ENCODE data around the gene APOA1. TPM values are rescaled to one million over a fixed set of nuclear protein-coding genes. Genes with fewer than 3 reads are reported as not detected.

Gene APOA1
- total and polyA plus RNA-seq, 7 donors, result 0.30 to 4.9 (median 0.45) TPM; not detected in 1

GRCh38 chr11:116792869-116793771 lies 44.3 kb downstream of the APOA1 start:
- Histone ChIP-seq H3K27me3 (ENCODE audit: insufficient read depth in 3 of 3, low read length in 2 of 3) (no peaks in the 10 kb centered on the region), H3K4me1 (no peaks in the 10 kb centered on the region), H3K4me3 (no peak overlapping the region), H3K9me3 (no peaks in the 10 kb centered on the region), H3K27ac (no peak overlapping the region), H3K36me3 (ENCODE audit: insufficient read depth in 1 of 2, low read depth in 1 of 2) (no peaks in the 10 kb centered on the region)
- TF ChIP-seq, protein P1, sequence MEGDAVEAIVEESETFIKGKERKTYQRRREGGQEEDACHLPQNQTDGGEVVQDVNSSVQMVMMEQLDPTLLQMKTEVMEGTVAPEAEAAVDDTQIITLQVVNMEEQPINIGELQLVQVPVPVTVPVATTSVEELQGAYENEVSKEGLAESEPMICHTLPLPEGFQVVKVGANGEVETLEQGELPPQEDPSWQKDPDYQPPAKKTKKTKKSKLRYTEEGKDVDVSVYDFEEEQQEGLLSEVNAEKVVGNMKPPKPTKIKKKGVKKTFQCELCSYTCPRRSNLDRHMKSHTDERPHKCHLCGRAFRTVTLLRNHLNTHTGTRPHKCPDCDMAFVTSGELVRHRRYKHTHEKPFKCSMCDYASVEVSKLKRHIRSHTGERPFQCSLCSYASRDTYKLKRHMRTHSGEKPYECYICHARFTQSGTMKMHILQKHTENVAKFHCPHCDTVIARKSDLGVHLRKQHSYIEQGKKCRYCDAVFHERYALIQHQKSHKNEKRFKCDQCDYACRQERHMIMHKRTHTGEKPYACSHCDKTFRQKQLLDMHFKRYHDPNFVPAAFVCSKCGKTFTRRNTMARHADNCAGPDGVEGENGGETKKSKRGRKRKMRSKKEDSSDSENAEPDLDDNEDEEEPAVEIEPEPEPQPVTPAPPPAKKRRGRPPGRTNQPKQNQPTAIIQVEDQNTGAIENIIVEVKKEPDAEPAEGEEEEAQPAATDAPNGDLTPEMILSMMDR (IDR thresholded peaks at IDR 0.05), result no peak
- DNase-seq (no peak), ATAC-seq (no peak)
- WGBS, 3 donors, result 66 to 80% (median 69%) methylated on average over 8 of the region's 8 CpGs
- intact Hi-C loops (cut with DNase I), result loop anchor here in 1 of 2 donors (5.0 kb wide), 2 partner anchors 44 to 314 kb away; partner anchors contain the start of gene APOA1

DNA sequence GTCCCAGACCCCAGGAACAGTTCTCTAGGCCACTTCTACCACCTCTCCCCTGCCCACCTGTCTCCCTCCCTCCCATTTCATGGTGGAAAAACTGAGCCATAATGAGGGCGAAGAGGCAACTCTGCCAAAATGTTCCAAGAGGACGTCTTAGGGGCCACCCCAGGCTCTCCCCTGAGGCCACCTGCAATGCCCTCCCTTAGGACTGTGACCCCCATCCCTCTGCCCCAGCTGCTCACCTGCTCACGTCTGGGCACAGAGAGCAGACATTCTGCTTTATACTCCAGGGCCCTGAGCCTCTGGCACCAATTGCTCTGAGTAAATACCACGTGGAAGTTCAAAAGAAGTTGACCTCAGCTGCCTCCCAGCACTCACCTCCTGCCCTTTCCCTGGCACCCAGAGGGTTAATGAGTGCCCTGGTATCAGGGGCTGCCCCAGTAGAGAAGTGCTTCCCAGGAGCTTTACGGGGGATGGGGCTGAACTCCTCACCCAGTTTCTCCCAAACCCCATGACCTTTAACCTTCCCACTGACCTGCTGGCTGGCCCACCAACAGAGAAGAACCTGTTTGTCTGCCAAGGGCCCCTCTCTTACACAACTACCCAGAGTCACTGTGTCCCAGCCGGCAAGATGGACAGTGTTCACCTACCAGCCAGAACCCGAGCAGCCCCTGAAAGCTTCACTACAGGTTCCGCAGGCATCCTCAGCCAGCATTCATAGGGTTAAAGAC lies 45.1 kb downstream of the APOA1 start:
- no peak overlapping the region for H3K4me3 ChIP-seq
- no peak overlapping the region for H3K27ac ChIP-seq
- no peaks in the 10 kb centered on the region for H3K4me1 ChIP-seq
- H3K27me3 ChIP-seq (ENCODE audit: insufficient read depth in 3 of 3, low read length in 2 of 3), result no peaks in the 10 kb centered on the region
- H3K36me3 ChIP-seq (ENCODE audit: insufficient read depth in 1 of 2, low read depth in 1 of 2), result no peaks in the 10 kb centered on the region
- no peak for ATAC-seq
- DNase-seq, result no peak
- intact Hi-C loops (cut with DNase I), result loop anchor here in 1 of 2 donors (5.0 kb wide), 2 partner anchors 45 to 315 kb away; partner anchors contain the start of gene APOA1
- 66 to 78% (median 70%) methylated on average over 8 of the region's 8 CpGs for WGBS, 3 donors
- no peaks in the 10 kb centered on the region for H3K9me3 ChIP-seq
- TF ChIP-seq, protein P1 (IDR thresholded peaks at IDR 0.05), result no peak

GRCh38 chr11:116791813-116792143 lies 45.6 kb downstream of the APOA1 start, which contains the start of gene APOA5:
TSS of gene APOA5 (minus strand) at chr11:116791879. CDS start at chr11:116791860, 19 bp downstream.
- Histone ChIP-seq H3K4me1 (peaks cover 4% of the 10 kb centered on the region), H3K4me3 (peak within 1 kb of the TSS; percentile 38), H3K27me3 (ENCODE audit: insufficient read depth in 3 of 3, low read length in 2 of 3) (no peaks in the 10 kb centered on the region), H3K9me3 (no peaks in the 10 kb centered on the region), H3K36me3 (ENCODE audit: insufficient read depth in 1 of 2, low read depth in 1 of 2) (peaks cover 0 to 1% of the 10 kb centered on the region in 2 donors), H3K27ac (no peak within 1 kb of the TSS)
- no peak for ATAC-seq
- no peak for DNase-seq
- intact Hi-C loops (cut with DNase I), result loop anchor here (1.0 to 5.0 kb wide), 4 partner anchors 44 to 316 kb away; partner anchors contain the start of gene APOA1 (in 1 of the 2)
- TF ChIP-seq, protein P1 (IDR thresholded peaks at IDR 0.05), result no peak
- 82 to 90% (median 87%) methylated on average over 7 of the region's 7 CpGs for WGBS, 3 donors

DNA sequence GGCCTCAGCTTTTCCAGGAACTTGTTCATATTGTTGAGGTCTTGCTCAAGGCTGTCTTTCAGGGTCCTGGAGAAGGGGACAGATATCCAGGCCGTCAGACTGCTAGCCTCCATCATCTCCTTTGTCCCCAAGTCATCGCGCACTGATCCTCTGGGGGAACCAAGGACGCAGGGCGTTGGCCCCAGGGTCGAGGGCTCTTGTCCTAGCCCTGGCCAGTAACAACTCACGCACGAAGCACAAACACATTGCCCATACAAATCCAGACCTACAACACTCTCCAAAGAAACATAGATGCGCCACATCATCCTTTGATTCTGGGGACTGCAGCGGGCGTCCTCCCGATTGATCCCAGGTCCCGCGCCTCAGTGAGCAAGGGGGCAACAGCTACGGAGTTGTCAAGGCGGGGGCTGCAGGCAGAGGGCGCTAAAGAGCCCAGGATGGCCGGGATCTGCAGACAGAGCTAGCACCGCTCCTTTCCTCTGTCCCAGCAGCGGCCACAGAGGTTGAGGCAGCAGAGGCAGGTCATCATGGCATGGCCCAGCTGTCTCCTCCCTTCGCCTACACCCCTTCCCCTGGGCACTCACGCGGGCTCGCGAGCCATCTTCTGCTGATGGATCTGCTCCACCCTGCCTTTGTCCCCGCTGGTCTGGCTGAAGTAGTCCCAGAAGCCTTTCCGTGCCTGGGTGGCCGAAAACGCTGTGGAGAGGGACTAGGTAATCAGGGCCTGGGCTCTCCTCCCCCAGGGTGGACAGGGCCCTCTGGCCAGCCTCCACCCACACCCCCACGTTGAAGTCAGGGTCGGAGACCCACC lies 46.2 kb downstream of the APOA1 start:
- intact Hi-C loops (cut with DNase I), result loop anchor here (1.0 to 5.0 kb wide), 4 partner anchors 44 to 316 kb away; partner anchors contain the start of gene APOA1 (in 1 of the 2)
- WGBS, 3 donors, result 17 to 29% (median 21%) methylated on average over 28 to 31 of the region's 31 CpGs
- no peak overlapping the region for H3K27ac ChIP-seq

More for the DNA sequence above, 46.2 kb downstream of the APOA1 start:
- H3K9me3 ChIP-seq, result no peaks in the 10 kb centered on the region
- peak; percentile 75 to 88 for DNase-seq
- ATAC-seq, result peak; percentile 74 to 81 (median 78)
- peaks cover 0 to 7% of the 10 kb centered on the region in 2 donors for H3K36me3 ChIP-seq (ENCODE audit: insufficient read depth in 1 of 2, low read depth in 1 of 2)
- TF ChIP-seq, protein P1 (IDR thresholded peaks at IDR 0.05), result peak; percentile 90
- H3K27me3 ChIP-seq (ENCODE audit: insufficient read depth in 3 of 3, low read length in 2 of 3), result no peaks in the 10 kb centered on the region
- peak overlapping the region; percentile 38 for H3K4me3 ChIP-seq
- H3K4me1 ChIP-seq, result peaks cover 10% of the 10 kb centered on the region
